Stimulated activated CD4-positive, alpha-beta T cell treated with anti-CD3 and anti-CD28 coated beads, Interleukin-2, amount 100 ng/mL, for 4 hours (primary cell): Measurements from ENCODE around the gene RAPGEF4.
A peak's percentile ranks its signal among the peaks of the same experiment; 100 is the strongest.

Source experiments
- DNase-seq: peaks from one replicate; pipeline ENCODE4 v3.0.0-alpha.2; 2020; ENCODE audit warnings: low read depth

The RAPGEF4 gene

DNA sequence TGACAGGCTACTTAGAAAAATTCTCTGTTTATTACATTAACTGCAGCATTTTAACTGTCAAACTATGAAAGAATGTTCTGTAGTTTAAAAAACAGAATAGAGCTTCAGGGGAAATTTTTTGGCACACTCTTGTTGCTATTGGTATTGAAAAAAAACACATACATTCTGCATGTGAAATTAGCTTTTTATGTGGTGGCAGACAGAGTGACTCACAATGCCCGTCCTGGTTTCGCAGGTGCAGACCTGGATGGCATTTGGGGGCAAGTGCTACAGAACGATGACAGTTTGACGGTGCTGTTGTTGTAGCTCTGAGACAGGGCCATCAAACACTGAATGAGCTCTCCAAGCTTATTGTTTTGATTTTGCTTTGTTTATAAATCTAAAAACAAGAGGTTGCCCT, 235.0 kb downstream of the RAPGEF4 start:
- peak; percentile 42 for DNase-seq

- DNase-seq: no peak
These were observed 236.5 kb downstream of the RAPGEF4 start for GRCh38 chr2:172972005-172972619.

DNA sequence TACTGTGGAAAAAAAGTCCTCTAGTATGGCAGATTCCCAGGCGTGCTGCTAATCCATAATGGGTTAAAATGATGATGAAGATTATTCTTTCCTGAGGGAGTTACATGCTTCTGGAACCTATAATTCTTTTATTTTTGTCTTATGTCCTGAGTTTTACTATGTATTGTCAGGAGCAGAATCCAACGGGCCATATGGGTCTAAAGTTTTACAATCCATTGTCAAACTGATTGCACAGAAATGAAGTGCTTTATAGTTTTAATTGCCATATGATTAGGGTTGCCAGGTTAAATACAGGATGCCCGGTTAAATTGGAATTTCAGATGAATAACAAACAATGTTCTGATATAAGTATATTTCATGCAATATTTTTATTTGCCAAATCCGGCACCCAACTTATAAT, 239.1 kb downstream of the RAPGEF4 start:
- DNase-seq: no peak

DNA sequence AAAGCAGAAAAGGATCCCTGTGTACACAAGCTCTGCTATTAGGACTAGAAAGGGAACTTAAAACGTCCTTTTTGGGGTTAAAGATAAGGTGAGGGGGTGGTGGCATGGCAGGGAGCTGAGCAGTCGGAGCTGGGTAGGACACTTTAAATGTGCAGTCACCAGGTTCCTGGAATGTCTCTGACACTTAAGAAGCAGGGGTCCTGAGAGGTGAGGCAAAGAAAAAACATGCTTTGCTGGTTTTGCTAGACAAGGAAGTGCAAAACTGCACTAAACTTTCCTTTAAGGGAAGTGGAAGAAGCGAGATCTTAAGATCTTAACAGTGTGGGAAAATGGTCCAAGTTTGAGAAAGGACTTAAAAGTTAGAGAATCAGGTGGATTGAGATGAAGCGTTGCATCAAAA, 240.5 kb downstream of the RAPGEF4 start:
- no peak for DNase-seq

DNA sequence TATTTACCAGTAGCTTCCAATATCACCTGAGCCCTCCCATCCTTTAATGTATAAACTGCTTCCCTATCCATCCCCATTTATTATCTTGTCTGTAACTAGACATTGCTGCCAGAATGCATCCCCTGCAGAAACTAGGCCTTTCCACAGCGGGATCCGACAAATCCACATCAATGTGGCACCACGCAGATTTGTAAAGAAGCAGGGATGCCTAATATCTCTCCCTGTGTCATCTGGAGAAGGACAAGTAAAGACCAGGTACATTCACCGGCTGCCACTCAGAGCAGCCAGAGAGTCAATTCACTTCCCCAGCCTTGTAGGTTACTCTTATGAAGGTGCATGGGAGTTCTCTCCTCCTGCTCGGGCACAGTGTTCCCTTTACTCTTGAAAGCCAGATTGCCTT, 241.2 kb downstream of the RAPGEF4 start:
- DNase-seq: no peak

- no peak for DNase-seq
These were observed 241.8 kb downstream of the RAPGEF4 start for GRCh38 chr2:172977270-172978062.

DNA sequence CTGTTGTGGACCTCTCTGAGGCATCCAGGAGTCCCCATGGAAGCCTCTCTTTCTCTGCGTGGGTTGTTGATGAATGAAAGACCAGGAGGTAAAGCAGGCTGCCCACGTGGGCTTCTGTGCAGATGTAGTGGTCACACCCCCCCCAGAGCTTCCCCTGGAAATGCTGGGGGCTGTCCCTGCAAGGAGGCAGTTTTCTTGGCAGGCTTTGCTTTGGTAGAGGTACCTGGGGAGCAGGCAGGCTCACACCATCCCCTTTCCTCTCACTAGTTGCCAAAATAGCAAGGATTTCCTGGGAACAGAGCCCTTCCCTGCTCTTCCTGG, 242.4 kb downstream of the RAPGEF4 start:
- no peak for DNase-seq

- no peak for DNase-seq
These were observed 249.7 kb downstream of the RAPGEF4 start for GRCh38 chr2:172985139-172985892.

GRCh38 chr2:172986040-172986439, 250.4 kb downstream of the RAPGEF4 start:
- no peak for DNase-seq

DNA sequence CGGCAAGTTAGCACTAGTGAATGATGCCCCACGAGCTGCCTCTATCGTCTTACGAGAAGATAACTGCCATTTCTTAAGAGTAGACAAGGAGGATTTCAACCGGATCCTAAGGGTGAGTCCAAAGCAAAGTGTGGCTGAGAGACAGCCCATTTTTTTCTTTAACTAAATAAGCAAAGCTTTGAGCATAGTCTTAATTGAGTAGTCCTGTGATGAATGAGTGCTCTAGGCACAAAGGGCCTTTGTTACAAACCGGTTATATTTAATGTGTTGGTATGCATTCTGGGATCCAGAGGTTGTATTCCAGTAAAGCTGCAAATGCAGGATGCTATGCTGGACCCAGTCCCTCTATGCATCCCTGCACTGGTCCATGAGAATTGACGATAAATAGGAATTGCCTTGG, 253.1 kb downstream of the RAPGEF4 start:
- no peak for DNase-seq

DNA sequence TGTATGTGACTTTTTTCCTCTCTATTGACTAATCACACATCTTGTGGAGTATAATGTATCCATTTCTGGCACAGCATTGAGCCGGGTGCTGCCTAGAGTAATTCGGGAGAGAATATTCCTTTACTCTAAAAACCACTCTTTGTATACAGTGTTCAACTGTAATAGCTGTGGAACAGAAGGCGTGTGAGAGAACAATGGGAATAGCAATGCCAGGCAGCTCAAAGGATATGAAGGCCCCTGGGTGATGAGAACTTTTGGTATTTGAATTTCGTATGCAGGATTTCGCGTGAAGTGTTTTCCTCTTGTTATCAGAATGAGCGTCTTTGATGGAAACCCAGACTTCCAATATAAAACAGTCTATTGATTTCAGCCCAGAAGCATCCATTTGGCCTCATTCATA, 255.4 kb downstream of the RAPGEF4 start:
- no peak for DNase-seq

DNA sequence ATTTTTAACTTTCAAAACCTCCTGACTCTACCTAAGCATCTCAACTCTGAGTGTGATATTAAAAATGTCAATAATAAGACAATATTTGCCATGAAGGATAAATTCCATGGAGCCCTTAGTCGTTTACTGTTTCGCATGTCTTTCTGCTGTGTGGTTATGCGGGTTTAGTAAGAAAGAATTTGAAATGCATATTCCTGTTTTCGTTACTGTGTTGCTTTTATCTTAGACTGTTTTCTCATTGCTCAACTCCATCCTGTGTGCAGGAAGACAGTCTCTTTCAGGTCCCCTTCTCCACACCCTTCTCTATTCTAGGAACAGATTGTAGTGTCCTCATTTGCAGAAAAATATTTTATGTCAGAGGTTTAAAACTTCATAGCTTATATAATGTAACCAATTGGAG, 257.5 kb downstream of the RAPGEF4 start:
- DNase-seq: no peak

- no peak for DNase-seq
These were observed 258.5 kb downstream of the RAPGEF4 start for GRCh38 chr2:172993931-172994717.

DNA sequence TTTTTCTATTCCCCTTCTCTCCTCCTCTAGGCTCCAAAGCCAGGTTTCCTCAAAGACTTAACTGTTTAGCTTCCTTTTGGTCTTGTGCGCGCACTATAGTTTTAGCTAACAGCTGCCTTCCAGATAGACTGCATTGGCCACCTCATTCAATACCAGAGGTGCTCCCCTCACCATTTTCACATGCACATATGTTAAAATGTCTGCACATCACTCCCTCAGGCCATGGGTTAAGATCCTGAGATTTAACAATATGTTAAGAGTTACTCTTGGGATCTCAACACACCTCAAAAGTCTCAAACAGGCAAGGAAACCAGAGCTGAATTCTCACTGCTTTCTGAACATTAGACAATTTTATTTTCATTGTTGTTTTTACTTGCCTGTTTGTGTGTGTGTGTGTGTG, 259.2 kb downstream of the RAPGEF4 start:
- no peak for DNase-seq

- DNase-seq: no peak
These were observed 259.9 kb downstream of the RAPGEF4 start for GRCh38 chr2:172995323-172996244.

GRCh38 chr2:172996387-172996961, 260.8 kb downstream of the RAPGEF4 start:
- no peak for DNase-seq

GRCh38 chr2:172997031-172997430, 261.4 kb downstream of the RAPGEF4 start:
- DNase-seq: no peak

DNA sequence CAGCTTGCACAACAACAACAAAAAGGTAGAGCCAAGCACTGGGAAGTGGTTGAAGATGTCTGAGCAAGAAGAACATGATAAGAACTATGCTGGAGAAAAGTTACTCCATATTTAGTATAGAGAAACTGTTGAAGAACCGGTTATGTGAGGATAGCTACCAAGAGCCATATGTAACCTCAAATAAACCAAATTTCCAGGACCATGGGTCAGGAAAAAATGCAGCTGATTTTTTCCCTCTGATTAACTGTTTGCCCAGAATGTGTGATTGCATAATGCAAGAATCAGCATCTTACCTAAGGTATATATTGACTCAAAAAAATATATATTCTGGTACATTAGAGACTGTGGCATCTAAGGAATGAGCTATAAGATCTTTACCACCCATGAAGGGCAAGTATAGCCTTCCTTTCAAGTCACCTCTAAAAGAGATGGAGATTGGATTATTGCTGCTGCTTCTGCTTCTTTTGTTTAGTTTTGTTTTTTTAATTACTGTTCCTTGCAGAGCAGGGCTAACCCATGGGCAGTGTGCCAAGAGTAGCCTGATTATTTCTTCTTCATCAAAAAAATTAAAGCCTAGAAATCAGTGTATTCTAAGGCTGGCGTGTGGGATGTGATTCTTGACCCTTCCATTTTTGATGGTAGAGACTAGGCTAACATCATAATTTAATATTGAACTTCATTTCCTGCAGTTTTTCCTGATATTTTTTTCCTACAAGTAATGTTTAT, 263.1 kb downstream of the RAPGEF4 start:
- DNase-seq: no peak

GRCh38 chr2:172999641-173000386, 264.2 kb downstream of the RAPGEF4 start:
- no peak for DNase-seq
